Liver (tissue), 9 donors: Measurements from ENCODE around the gene APRT. TPM values are rescaled to one million over a fixed set of nuclear protein-coding genes. Genes with fewer than 3 reads are reported as not detected.

Source experiments
- DNase-seq: peaks from one replicate; pipeline ENCODE4 v3.0.0-alpha.2; 2017; ENCODE audit warnings: low spot score
- H3K27ac ChIP-seq, 2 donors: one replicate each; pipeline ENCODE4 v1.7.0; 2013; ENCODE audit warnings: inconsistent platforms in 2 of 2, low read length in 2 of 2, control low read depth in 1 of 2, low read depth in 1 of 2, mild to moderate bottlenecking in 1 of 2
- H3K27me3 ChIP-seq, 4 donors: one replicate each; pipeline versions ENCODE4 v1.6.1 to v1.7.0; 2013; ENCODE audit warnings: low read length in 3 of 4, inconsistent platforms in 1 of 4, mild to moderate bottlenecking in 1 of 4, moderate library complexity in 1 of 4; ENCODE audit not compliant: control insufficient read depth in 4 of 4, insufficient read depth in 4 of 4
- H3K36me3 ChIP-seq, 4 donors: one replicate each; pipeline versions ENCODE4 v1.6.1 to v1.7.0; 2013; ENCODE audit warnings: low read length in 3 of 4, mild to moderate bottlenecking in 3 of 4, low read depth in 1 of 4, moderate library complexity in 1 of 4; ENCODE audit not compliant: control insufficient read depth in 4 of 4, insufficient read depth in 3 of 4
- H3K4me1 ChIP-seq, 4 donors: one replicate each; pipeline versions ENCODE4 v1.6.1 to v1.7.0; 2013; ENCODE audit warnings: low read length in 3 of 4, mild to moderate bottlenecking in 3 of 4, moderate library complexity in 1 of 4; ENCODE audit not compliant: control insufficient read depth in 4 of 4, insufficient read depth in 4 of 4
- H3K4me3 ChIP-seq, 3 donors: one replicate each; pipeline versions ENCODE4 v1.6.1 to v1.7.0; 2013; ENCODE audit warnings: low read length in 3 of 3, control low read depth in 1 of 3, low read depth in 1 of 3, mild to moderate bottlenecking in 1 of 3
- H3K9ac ChIP-seq, 2 donors: one replicate each; pipeline ENCODE4 v1.7.0; 2013; ENCODE audit warnings: low read length in 2 of 2, mild to moderate bottlenecking in 2 of 2, moderate library complexity in 2 of 2, control low read depth in 1 of 2, low read depth in 1 of 2
- H3K9me3 ChIP-seq, 4 donors: one replicate each; pipeline versions ENCODE4 v1.6.1 to v1.7.0; 2013; ENCODE audit warnings: low read length in 3 of 4; ENCODE audit not compliant: control insufficient read depth in 4 of 4
- ATF3 ChIP-seq: IDR thresholded peaks from 2 replicates; pipeline ENCODE4 v1.6.1; 2016; ENCODE audit warnings: antibody characterized with exemption
- CTCF ChIP-seq: fragments of 150-350 bp; IDR thresholded peaks from 2 replicates; pipeline ENCODE4 v1.5.1; 2017; ENCODE audit warnings: improper control_type of control experiment, low read depth, low read length; ENCODE audit not compliant: missing input control
- EGR1 ChIP-seq, 2 donors: IDR thresholded peaks; 2 replicates each; pipeline ENCODE4 v1.6.1; 2016 to 2018; ENCODE audit warnings: antibody characterized with exemption in 2 of 2, low read depth in 2 of 2
- FOXA1 ChIP-seq: IDR thresholded peaks from 2 replicates; pipeline ENCODE4 v1.6.1; 2016; ENCODE audit warnings: antibody characterized with exemption
- FOXA2 ChIP-seq: IDR thresholded peaks from 2 replicates; pipeline ENCODE4 v1.6.1; 2016; ENCODE audit warnings: antibody characterized with exemption
- GABPA ChIP-seq, 2 donors: IDR thresholded peaks in 1 of 2; conservative IDR thresholded peaks in 1 of 2; 2 replicates each; pipeline ENCODE4 v1.6.1; 2016; ENCODE audit warnings: antibody characterized with exemption in 2 of 2, mild to moderate bottlenecking in 1 of 2, moderate library complexity in 1 of 2
- HNF4A ChIP-seq, 2 donors: conservative IDR thresholded peaks; 2 replicates each; pipeline ENCODE4 v1.6.1; 2016; ENCODE audit warnings: antibody characterized with exemption in 2 of 2, mild to moderate bottlenecking in 2 of 2
- HNF4G ChIP-seq: IDR thresholded peaks from 2 replicates; pipeline ENCODE4 v1.6.1; 2016; ENCODE audit warnings: antibody characterized with exemption
- JUND ChIP-seq, 2 donors: IDR thresholded peaks; 2 replicates each; pipeline ENCODE4 v1.6.1; 2016; ENCODE audit warnings: antibody characterized with exemption in 2 of 2
- MAX ChIP-seq: IDR thresholded peaks from 2 replicates; pipeline ENCODE4 v1.6.1; 2016; ENCODE audit warnings: antibody characterized with exemption
- NR2F2 ChIP-seq: IDR thresholded peaks from 2 replicates; pipeline ENCODE4 v1.6.1; 2016; ENCODE audit warnings: antibody characterized with exemption
- RAD21 ChIP-seq, 2 donors: IDR thresholded peaks; 2 replicates each; pipeline ENCODE4 v1.6.1; 2016; ENCODE audit warnings: antibody characterized with exemption in 2 of 2, mild to moderate bottlenecking in 2 of 2
- REST ChIP-seq: IDR thresholded peaks from 2 replicates; pipeline ENCODE4 v1.6.1; 2016; ENCODE audit warnings: antibody characterized with exemption, mild to moderate bottlenecking
- RXRA ChIP-seq, 2 donors: IDR thresholded peaks; 2 replicates each; pipeline ENCODE4 v1.6.1; 2017 to 2018; ENCODE audit warnings: antibody characterized with exemption in 2 of 2, mild to moderate bottlenecking in 1 of 2
- SP1 ChIP-seq: IDR thresholded peaks from 2 replicates; pipeline ENCODE4 v1.6.1; 2018; ENCODE audit warnings: antibody characterized with exemption, mild to moderate bottlenecking
- TAF1 ChIP-seq: conservative IDR thresholded peaks from 2 replicates; pipeline ENCODE4 v1.6.1; 2016; ENCODE audit warnings: antibody characterized with exemption, mild to moderate bottlenecking
- YY1 ChIP-seq: IDR thresholded peaks from 2 replicates; pipeline ENCODE4 v1.6.1; 2016; ENCODE audit warnings: antibody characterized with exemption, mild to moderate bottlenecking
- ZBTB33 ChIP-seq: IDR thresholded peaks from 2 replicates; pipeline ENCODE4 v1.6.1; 2016; ENCODE audit warnings: antibody characterized with exemption
- WGBS: extraction: QIAGEN DNeasy Blood & Tissue Kit; methylation state at CpG from one replicate; pipeline ENCODE4 v1.1.7; 2013; 5-methylcytosine and 5-hydroxymethylcytosine counted together
- polyA plus RNA-seq, 2 donors: library from polyadenylated mRNA; stranded (reverse) in 1 of 2; unstranded in 1 of 2; fragments of 200-250 nt in 1 of 2; fragments of >200 nt in 1 of 2; fragmentation: Nextera tagmentation in 1 of 2; extraction: Ambion mirVana in 1 of 2; gene quantifications; one replicate each; pipeline versions ENCODE4 v1.2.1 to v1.2.3, GENCODE V29; 2013 to 2015
- total RNA-seq, 2 donors: library from RNA; depleted of rRNA; stranded (reverse); fragments of >200 nt; gene quantifications; one replicate each; pipeline ENCODE4 v1.2.3, GENCODE V29; 2014
- donor health status: healthy.
- donor health status: healthy.
- donor health status: healthy.
- donor health status: healthy.
- donor health status: healthy.

Gene APRT
- total and polyA plus RNA-seq, 4 donors = 27.9 to 160 (median 94.4) TPM

- H3K36me3 ChIP-seq = peaks cover 0 to 14% (median 5%) of the 10 kb centered on the region in 4 donors
- H3K9ac ChIP-seq = no peak overlapping the region
- no peak overlapping the region for H3K27ac ChIP-seq
- H3K4me1 ChIP-seq = no peaks in the 10 kb centered on the region
- 91% methylated on average over 24 of the region's 24 CpGs for WGBS
- H3K9me3 ChIP-seq = no peaks in the 10 kb centered on the region
- no peaks in the 10 kb centered on the region for H3K27me3 ChIP-seq
- DNase-seq = no peak
- TF ChIP-seq HNF4A (conservative IDR thresholded peaks at IDR 0.05) (no peak), FOXA2 (no peak), RXRA (IDR thresholded peaks at IDR 0.05) (no peak), GABPA (IDR thresholded peaks at IDR 0.05 in 1 of 2, conservative IDR thresholded peaks at IDR 0.05 in 1 of 2) (no peak), CTCF (no peak), YY1 (no peak), FOXA1 (no peak), TAF1 (no peak), JUND (IDR thresholded peaks at IDR 0.05) (no peak), ZBTB33 (no peak)
- no peak overlapping the region for H3K4me3 ChIP-seq
These were observed 17.0 kb upstream of the APRT start for GRCh38 chr16:88828711-88829110.

- WGBS = 97% methylated on average over 21 of the region's 21 CpGs
- Histone ChIP-seq H3K4me1 (no peaks in the 10 kb centered on the region), H3K4me3 (no peak overlapping the region), H3K27me3 (no peaks in the 10 kb centered on the region), H3K9me3 (no peaks in the 10 kb centered on the region), H3K36me3 (peaks cover 0 to 17% (median 5%) of the 10 kb centered on the region in 4 donors), H3K27ac (no peak overlapping the region), H3K9ac (no peak overlapping the region)
- DNase-seq = no peak
- no peak for TF ChIP-seq EGR1 (IDR thresholded peaks at IDR 0.05; ENCODE audit: low read depth in 2 of 2)
- TF ChIP-seq NR2F2 = no peak
- no peak for TF ChIP-seq FOXA1
- no peak for TF ChIP-seq RXRA (IDR thresholded peaks at IDR 0.05)
- TF ChIP-seq YY1 = no peak
- TF ChIP-seq ATF3 = no peak
- no peak for TF ChIP-seq ZBTB33
- TF ChIP-seq REST = no peak
- TF ChIP-seq CTCF = no peak
- TF ChIP-seq HNF4A (conservative IDR thresholded peaks at IDR 0.05) = no peak
- TF ChIP-seq RAD21 (IDR thresholded peaks at IDR 0.05) = no peak
- TF ChIP-seq FOXA2 = no peak
- no peak for TF ChIP-seq MAX
- TF ChIP-seq GABPA (IDR thresholded peaks at IDR 0.05 in 1 of 2, conservative IDR thresholded peaks at IDR 0.05 in 1 of 2) = no peak
- TF ChIP-seq HNF4G = no peak
- TF ChIP-seq SP1 = no peak
- TF ChIP-seq TAF1 = no peak
- no peak for TF ChIP-seq JUND (IDR thresholded peaks at IDR 0.05)
These were observed 16.0 kb upstream of the APRT start for GRCh38 chr16:88827727-88828126.
